ENCODE results near the gene VIPR2.
"Not testable (repeated sequence)": the region's sequence is repeated elsewhere in the genome, so short reads cannot be mapped to it uniquely, and the experiment has no call there.

Gene VIPR2

DNA sequence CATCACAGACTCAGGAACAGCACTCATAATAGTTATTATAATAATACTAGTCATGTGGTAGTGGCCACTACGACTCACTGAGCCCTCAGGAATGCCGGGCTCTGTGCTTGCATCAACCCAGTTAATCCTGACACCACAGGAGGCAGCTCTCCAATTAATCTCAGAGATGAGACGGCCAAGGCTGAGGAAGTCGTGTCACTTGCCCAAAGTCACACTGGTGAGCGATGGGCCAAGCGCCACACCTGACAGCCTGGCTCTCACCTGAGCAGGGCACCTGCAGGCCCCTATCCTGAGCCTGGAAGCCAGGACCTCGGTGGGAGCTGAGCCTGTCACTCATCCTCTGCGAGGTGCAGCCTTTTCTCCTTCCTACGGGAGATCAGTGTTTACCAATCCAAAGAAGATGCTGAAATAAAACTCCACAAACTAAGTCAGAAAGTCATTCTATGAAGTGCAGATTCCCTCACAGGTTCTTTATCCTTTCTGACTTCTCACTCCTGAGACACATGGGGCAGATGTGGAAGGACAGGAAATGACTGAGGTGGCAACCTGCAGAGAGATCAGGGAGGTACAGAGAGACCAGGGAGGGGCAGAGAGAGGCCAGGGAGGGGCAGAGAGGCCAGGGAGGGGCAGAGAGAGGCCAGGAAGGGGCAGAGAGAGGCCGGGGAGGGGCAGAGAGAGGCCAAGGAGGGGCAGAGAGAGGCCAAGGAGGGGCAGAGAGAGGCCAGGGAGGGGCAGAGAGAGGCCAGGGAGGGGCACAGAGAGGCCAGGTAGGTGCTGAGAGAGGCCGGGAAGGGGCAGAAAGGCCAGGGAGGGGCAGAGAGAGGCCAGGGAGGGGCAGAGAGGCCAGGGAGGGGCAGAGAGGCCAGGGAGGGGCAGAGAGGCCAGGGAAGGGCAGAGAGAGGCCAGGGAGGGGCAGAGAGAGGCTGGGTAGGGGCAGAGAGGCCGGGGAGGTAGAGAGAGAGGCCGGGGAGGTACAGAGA is 38.5 kb downstream of the VIPR2 start:
- in situ Hi-C loops (cut with HindIII; ENCODE audit: low sequenced_read_pairs), result no loop called here

GRCh38 chr7:159105066-159105780 is 39.4 kb downstream of the VIPR2 start:
- in situ Hi-C loops (cut with HindIII; ENCODE audit: low sequenced_read_pairs), result no loop called here

DNA sequence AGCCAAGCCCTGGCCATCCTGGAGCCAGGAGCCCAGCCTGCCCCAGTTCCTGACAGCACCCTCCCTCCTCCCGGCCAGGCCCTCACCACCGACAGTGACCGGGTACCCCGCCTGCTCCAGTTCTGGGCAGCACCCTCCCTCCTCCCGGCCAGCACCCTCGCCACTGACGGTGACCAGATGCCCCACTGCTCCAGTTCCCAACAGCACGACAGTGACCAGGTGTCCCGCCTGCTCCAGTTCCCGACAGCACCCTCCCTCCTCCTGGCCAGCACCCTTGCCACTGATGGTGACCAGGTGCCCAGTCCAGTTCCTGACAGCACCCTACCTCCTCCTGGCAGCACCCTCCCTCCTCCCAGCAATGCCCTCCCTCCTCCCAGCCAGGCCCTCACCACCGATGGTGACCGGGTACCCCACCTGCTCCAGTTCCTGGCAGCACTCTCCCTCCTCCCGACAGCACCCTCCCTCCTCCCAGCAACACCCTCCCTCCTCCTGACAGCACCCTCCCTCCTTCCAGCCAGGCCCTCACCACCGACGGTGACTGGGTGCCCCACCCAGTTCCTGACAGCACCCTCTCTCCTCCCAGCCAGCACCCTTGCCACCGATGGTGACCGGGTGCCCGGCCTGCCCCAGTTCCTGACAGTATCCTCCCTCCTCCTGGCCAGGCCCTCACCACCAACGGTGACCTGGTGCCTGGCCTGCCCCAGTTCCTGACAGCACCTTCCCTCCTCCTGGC is 40.3 kb downstream of the VIPR2 start:
- in situ Hi-C loops (cut with HindIII; ENCODE audit: low sequenced_read_pairs), result no loop called here

DNA sequence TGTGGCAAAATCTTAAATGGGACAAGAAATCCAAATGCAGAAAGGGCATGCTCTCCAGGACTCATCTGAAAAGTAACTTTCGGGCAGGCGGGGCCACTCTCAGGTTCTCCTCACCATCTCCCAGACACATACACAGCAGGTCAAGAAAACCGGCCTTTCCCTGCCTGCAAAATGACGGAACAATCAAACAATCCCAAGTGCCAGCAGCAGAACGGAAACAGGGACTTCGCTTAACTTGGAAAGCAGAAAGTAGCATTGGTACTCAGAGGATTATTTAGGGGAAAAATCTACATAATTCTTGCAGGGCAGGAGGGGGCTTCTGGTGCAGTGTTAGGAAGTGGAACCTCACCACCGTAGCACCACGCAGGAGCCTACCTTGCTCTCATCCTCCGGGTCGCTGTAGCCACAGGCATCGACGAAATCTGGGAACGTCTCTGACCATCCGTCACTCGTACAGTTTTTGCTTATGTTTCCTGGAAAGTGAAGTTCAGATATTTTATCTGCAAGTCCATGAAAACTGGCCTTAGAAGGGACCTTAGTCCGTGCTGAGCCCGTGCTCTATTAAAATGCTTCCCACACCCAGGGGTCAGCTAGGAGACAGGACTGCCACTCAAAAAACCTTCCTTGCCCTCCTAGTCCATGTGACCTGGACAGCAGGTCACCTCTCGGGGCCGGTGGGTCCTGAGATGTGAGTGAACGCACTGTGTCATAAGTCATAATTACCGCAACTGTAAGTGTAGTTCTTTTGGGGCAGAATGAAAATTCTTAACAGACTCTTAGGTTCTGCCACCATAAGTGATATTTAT is 41.1 kb downstream of the VIPR2 start:
- in situ Hi-C loops (cut with HindIII; ENCODE audit: low sequenced_read_pairs), result no loop called here

DNA sequence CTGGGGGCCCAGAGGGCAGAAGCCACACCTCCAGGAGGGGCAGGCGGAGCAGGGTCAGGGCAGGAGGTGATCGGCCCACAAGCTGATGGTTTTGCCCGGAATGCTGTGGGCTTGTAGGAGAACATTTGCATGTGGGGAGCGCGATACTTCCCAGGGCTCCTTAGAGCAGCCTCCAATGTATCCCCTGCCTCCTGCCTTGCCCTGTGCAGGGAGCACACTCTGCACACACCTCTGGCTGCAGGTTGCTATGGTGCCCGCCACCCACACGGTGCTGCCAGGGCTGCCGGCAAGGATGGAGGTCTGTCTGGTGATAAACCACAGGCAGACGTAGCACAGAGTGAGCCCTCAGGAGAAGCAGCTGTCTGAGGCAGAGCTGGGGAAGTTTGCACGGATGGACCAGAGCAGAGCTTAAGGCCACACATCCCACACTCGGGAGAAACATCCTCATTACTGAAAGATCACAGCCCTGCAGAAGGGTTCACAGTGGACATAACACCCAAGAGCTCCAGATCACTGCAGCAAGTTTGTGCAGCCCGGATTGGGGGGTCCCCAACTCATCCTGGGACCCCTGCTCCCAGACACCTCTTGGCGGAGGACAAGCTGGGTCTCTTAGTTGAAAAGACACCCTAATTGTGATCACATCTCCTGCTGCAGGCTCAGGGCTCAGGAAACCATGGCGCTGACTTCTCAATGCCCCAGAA is 41.8 kb downstream of the VIPR2 start:
- in situ Hi-C loops (cut with HindIII; ENCODE audit: low sequenced_read_pairs), result no loop called here

DNA sequence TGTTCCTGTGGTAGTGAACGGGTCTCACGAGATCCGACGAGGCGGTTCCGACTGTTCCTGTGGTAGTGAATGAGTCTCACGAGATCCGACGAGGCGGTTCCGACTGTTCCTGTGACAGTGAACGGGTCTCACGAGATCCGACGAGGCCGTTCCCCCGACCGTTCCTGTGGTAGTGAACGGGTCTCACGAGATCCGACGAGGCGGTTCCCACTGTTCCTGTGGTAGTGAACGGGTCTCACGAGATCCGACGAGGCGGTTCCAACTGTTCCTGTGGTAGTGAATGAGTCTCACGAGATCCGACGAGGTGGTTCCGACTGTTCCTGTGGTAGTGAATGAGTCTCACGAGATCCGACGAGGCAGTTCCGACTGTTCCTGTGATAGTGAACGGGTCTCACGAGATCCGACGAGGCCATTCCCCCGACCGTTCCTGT is 43.0 kb downstream of the VIPR2 start:
- in situ Hi-C loops (cut with HindIII; ENCODE audit: low sequenced_read_pairs), result not testable (repeated sequence)

DNA sequence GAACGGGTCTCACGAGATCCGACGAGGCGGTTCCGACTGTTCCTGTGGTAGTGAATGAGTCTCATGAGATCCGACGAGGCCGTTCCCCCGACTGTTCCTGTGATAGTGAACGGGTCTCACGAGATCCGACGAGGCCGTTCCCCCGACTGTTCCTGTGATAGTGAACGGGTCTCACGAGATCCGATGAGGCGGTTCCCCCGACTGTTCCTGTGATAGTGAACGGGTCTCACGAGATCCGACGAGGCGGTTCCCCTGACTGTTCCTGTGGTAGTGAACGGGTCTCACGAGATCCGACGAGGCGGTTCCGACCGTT is 43.6 kb downstream of the VIPR2 start:
- in situ Hi-C loops (cut with HindIII; ENCODE audit: low sequenced_read_pairs), result not testable (repeated sequence)

DNA sequence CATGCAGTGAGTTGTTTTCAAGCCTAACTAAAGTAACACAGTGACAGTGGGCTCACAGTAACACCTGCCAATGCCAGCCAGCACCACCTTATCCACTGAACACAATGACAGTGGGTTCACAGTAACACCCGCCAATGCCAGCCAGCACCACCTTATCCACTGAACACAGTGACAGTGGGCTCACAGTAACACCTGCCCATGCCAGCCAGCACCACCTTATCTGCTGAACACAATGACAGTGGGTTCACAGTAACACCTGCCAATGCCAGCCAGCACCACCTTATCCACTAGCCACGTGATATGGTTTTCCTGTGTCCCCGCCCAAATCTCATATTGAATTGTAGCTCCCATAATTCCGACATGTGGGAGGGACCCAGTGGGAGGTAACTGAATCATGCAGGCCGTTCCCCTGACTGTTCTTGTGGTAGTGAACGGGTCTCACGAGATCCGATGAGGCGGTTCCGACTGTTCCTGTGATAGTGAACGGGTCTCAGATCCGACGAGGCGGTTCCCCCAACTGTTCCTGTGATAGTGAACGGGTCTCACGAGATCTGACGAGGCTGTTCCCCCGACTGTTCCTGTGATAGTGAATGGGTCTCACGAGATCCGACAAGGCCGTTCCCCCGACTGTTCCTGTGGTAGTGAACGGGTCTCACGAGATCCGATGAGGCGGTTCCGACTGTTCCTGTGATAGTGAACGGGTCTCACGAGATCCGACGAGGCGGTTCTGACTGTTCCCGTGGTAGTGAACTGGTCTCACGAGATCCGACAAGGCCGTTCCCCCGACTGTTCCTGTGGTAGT is 44.2 kb downstream of the VIPR2 start:
- in situ Hi-C loops (cut with HindIII; ENCODE audit: low sequenced_read_pairs), result not testable (repeated sequence)

- in situ Hi-C loops (cut with HindIII; ENCODE audit: low sequenced_read_pairs), result no loop called here
These were observed 44.9 kb downstream of the VIPR2 start for GRCh38 chr7:159099711-159100231.

DNA sequence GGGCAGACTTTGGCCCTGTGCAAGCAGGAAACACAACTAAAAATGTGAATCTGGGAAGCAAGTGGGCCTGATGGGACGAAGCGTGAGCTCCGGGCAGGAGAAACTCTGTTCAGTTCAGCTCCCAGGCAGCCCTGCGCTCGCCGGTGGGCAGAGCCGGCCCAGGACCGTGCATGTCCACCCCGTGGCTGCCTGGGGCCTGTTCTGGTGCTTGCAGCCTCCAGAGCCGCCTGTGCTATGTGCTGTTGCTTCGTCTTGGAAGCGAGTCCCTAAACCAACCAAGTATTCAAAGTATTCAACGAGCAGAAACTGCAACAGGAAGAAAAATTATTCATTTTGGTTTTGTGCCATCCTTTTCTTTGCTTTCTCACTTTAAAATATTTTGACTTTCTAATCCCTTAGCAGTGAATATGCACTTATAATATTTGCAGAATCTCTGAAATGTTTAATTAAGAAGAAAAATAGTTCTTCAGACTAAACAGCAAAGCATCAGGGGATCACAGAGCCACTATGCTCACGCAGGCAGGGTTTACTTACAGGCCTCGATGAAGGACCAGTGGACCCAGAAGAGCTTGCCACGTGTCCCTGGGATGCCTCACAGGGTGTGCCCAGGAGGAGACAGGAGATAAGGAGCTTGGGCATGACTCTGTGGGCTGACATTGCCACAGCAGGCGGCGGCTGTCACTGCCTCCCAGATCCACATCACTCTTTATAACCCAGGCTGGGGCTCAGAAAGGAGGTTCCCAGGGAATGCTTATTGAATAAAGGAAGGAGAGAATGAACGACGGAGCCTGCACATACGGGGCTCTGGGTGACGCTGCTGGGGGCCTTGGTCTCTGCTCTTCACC is 45.6 kb downstream of the VIPR2 start:
- in situ Hi-C loops (cut with HindIII; ENCODE audit: low sequenced_read_pairs), result no loop called here

DNA sequence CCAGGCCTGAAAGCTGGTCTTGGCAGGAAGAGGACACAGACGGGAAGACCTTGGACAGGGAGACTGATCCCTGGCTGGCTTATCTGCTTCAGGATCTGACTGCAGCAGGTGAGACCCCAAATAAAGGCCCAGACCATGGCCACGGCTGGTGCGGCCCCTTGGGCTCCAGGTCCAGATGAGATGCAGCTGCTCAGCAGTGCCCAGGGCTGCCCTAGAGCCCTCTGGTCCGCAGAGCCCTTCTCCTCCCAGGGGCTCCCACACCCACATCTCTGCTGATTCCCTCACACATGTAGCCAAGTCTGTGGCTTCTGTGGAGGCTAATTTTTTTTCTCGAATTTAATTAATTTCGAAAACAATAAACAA is 46.3 kb downstream of the VIPR2 start:
- in situ Hi-C loops (cut with HindIII; ENCODE audit: low sequenced_read_pairs), result no loop called here

GRCh38 chr7:159097661-159098423 is 46.8 kb downstream of the VIPR2 start:
- in situ Hi-C loops (cut with HindIII; ENCODE audit: low sequenced_read_pairs), result no loop called here

- in situ Hi-C loops (cut with HindIII; ENCODE audit: low sequenced_read_pairs), result no loop called here
These were observed 47.7 kb downstream of the VIPR2 start for GRCh38 chr7:159096736-159097581.

DNA sequence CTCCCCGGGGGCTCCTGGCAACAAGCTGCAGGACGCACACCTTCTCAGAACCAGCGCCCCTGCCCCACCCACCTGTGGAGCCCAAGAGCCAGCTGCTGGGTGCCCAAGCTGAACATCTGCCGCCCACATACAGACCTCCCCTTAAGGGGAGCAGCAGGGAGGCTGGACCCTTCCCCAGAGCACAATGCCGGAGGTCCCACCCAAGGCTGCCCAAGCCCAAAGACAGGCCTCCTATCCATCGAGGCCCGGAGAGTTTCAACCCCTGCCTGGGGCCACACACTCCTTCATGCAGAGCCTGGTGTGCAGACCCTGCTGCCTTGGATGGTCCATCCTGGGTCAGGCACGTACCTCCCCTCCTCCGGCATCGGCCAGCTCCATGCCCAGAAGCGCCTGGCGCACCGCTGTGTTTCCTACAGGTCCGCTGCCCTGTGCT is 48.7 kb downstream of the VIPR2 start:
- in situ Hi-C loops (cut with HindIII; ENCODE audit: low sequenced_read_pairs), result no loop called here

DNA sequence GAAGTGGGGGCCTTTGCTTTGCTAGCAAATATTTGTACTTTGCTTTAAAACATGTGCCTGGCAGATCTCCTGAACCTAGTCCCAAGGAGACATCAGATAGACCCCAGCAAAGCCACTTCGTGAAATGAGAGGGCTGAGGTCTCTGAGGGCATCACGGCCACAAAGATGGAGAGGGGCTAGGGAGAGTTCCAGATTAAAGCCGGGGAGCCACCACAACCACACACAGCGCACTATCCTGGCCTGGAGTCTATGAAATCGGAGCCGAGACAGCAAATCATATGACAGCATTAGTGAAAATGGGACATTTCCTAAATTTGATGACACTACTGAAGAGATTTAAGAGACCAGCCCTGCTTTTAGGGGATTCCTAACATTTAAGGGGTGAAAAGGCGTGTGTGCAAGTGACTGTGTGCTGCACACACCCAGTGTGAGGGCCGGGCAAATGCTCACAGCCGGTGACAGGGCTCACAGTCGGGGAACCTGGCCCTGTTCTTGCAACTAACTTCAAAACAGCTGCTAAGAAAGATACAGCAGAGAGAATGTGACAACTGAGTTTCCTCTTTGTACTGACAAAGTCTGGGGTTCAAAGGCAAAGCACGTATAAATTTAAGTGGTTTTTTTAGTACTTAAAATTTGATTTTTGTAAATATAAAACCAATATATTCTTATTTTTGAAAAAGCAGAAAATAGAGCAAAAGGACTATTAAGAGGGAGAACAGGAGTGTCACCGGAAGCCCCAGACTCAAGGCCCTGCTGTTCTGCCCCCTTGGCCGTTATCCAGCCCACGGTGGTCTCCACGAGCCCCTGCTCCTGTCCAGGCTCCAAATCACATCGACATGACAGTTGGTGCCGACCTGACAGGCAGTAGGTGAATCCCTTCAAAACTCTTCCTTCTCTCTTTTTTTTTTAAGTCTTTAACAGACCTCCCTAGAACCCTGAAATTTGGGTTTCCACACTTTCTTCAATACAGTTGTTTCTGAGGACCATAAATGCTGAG is 49.5 kb downstream of the VIPR2 start:
- in situ Hi-C loops (cut with HindIII; ENCODE audit: low sequenced_read_pairs), result no loop called here

All from endothelial cell of hepatic sinusoid (primary cell).